AG04449 (cell line): ENCODE measurements around the gene NHS.

Source experiments
- CTCF ChIA-PET: fragments of 350-600 bp; formaldehyde crosslinking; extraction: SDS; loops from one replicate; lab custom pipeline; 2021; ENCODE audit warnings: antibody characterized with exemption; lab: Yijun Ruan, JAX
- POLR2A ChIA-PET: fragments of 400-600, 350-600 bp; formaldehyde crosslinking; extraction: SDS; loops from one replicate; lab custom pipeline; 2020; ENCODE audit warnings: antibody characterized with exemption, inconsistent platforms; lab: Yijun Ruan, JAX
- DNase-seq: peaks from one replicate; pipeline ENCODE4 v3.0.0-alpha.2; 2010; ENCODE audit warnings: low read depth, low spot score
- H3K4me3 ChIP-seq: 2 replicates; pipeline ENCODE4 v1.5.1; 2011; ENCODE audit warnings: low read depth, mild to moderate bottlenecking, control low read depth, low read length
- TF ChIP-seq, protein P1 (sequence below): IDR thresholded peaks from one replicate; pipeline ENCODE4 v1.5.1; 2011; ENCODE audit warnings: mild to moderate bottlenecking, moderate library complexity, low read length, control low read depth, inconsistent platforms; ENCODE audit not compliant: insufficient read depth; ENCODE audit errors: missing control alignments

NHS gene

GRCh38 chrX:17488036-17488435 is 113.0 kb downstream of the NHS start:
- no peak overlapping the region for H3K4me3 ChIP-seq
- no peak for DNase-seq
- TF ChIP-seq, protein P1, sequence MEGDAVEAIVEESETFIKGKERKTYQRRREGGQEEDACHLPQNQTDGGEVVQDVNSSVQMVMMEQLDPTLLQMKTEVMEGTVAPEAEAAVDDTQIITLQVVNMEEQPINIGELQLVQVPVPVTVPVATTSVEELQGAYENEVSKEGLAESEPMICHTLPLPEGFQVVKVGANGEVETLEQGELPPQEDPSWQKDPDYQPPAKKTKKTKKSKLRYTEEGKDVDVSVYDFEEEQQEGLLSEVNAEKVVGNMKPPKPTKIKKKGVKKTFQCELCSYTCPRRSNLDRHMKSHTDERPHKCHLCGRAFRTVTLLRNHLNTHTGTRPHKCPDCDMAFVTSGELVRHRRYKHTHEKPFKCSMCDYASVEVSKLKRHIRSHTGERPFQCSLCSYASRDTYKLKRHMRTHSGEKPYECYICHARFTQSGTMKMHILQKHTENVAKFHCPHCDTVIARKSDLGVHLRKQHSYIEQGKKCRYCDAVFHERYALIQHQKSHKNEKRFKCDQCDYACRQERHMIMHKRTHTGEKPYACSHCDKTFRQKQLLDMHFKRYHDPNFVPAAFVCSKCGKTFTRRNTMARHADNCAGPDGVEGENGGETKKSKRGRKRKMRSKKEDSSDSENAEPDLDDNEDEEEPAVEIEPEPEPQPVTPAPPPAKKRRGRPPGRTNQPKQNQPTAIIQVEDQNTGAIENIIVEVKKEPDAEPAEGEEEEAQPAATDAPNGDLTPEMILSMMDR, result no peak
- CTCF ChIA-PET, result no interaction called here
- POLR2A ChIA-PET, result no interaction called here

GRCh38 chrX:17494216-17494615 is 119.2 kb downstream of the NHS start:
- ChIA-PET CTCF (no interaction called here), POLR2A (interaction anchor here (0.7 kb wide), 1 partner anchor 15 kb away, joined by 5 read pairs; no protein-coding TSS in a partner anchor)
- TF ChIP-seq, protein P1, result no peak
- H3K4me3 ChIP-seq, result no peak overlapping the region
- no peak for DNase-seq

GRCh38 chrX:17495052-17495451 is 120.1 kb downstream of the NHS start:
- no peak for DNase-seq
- no peak overlapping the region for H3K4me3 ChIP-seq
- ChIA-PET CTCF (no interaction called here), POLR2A (no interaction called here)
- TF ChIP-seq, protein P1, result no peak

DNA sequence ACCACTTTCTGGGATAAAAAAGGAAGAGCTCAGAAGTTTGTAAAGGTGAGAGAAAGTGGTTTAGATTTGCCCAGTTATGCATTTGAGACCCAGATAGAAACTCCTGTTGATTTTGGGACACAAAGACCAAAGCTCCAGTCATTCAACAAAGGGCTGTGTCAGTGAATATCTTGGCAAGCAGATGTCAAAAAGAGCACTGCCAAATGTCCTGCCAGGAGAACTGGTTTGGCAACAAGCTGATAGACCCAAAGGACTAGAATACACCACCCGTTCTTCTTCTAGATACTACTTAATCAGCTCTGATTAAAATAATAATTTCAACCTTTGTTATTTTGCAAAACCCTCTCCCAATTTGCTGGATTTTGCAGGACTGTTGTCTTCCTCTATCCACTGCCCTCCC is 121.4 kb downstream of the NHS start:
- ChIA-PET POLR2A (no interaction called here), CTCF (interaction anchor here (1.1 kb wide), 1 partner anchor 39 kb away, joined by 3 read pairs; no protein-coding TSS in a partner anchor)
- H3K4me3 ChIP-seq, result no peak overlapping the region
- TF ChIP-seq, protein P1, result no peak
- no peak for DNase-seq

DNA sequence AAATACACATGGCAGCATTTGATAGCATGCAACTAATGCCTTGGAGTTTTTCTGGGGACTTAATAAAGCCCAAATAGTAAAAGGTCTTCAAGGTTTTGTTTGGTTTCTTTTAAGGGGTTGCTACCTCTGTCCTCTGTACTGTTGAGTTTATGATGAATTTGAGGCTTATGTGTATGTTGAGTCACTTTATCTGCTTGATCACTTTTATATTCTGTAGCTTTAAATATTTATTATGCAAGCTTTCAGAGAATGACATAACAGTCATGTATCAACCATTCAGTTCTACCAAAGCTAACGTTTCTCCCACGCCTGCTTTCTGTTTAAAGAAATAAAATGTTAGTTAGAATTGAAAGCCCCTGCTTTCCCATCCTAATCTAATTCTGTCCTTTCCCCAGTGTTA is 122.2 kb downstream of the NHS start:
- CTCF ChIA-PET, result no interaction called here
- POLR2A ChIA-PET, result no interaction called here
- no peak overlapping the region for H3K4me3 ChIP-seq
- TF ChIP-seq, protein P1, result no peak
- no peak for DNase-seq

GRCh38 chrX:17499512-17499911 is 124.5 kb downstream of the NHS start:
- CTCF ChIA-PET, result no interaction called here
- no peak for DNase-seq
- POLR2A ChIA-PET, result no interaction called here
- no peak overlapping the region for H3K4me3 ChIP-seq
- TF ChIP-seq, protein P1, result no peak
